GM12878 (cell line): ENCODE data around the gene C2CD4D. TPM values are rescaled to one million over a fixed set of nuclear protein-coding genes. Genes with fewer than 3 reads are reported as not detected.

Experiments used
- ATAC-seq: fragments of 200-7000 bp; cut with Tn5 transposase; 3 replicates; pipeline ENCODE4 v1.9.1; 2020; ENCODE audit warnings: mild to moderate bottlenecking, moderate library complexity
- BruUV-seq: library from RNA; stranded (reverse); fragments of 400-500 nt; replicated peaks from 2 replicates; lab custom pipeline; 2021; lab: Mats Ljungman, UMichigan
- CTCF ChIA-PET: fragments of 300-600 bp; sonication (Branson Sonifier 250); formaldehyde crosslinking; extraction: SDS; loops from one replicate; lab custom pipeline; 2021; ENCODE audit warnings: inconsistent platforms; lab: Yijun Ruan, JAX
- POLR2A ChIA-PET: fragments of 350-600 bp; formaldehyde crosslinking; extraction: SDS; loops from one replicate; lab custom pipeline; 2021; ENCODE audit warnings: inconsistent platforms; lab: Charles Lee
- RAD21 ChIA-PET: fragments of 300-600 bp; sonication (Branson Sonifier 250); formaldehyde crosslinking; loops from one replicate; lab custom pipeline; 2023; ENCODE audit warnings: antibody characterized with exemption; ENCODE audit not compliant: unreplicated experiment; lab: Charles Lee
- SMC1A ChIA-PET: fragments of 300-600 bp; sonication (Branson Sonifier 250); formaldehyde crosslinking; loops from one replicate; lab custom pipeline; 2023; ENCODE audit not compliant: unreplicated experiment, uncharacterized antibody; lab: Charles Lee
- DNase-seq: peaks from one replicate; pipeline ENCODE4 v3.0.0-alpha.2; 2011; ENCODE audit warnings: low read depth, low spot score
- FAIRE-seq: peaks from 3 replicates; lab custom pipeline; 2011; peaks lifted over from hg19 to GRCh38; lab: Jason Lieb, UNC
- H2AFZ ChIP-seq: 2 replicates; pipeline ENCODE4 v1.6.0; 2011; ENCODE audit warnings: low read depth, low read length, control low read depth; ENCODE audit not compliant: control insufficient read depth
- H3K27ac ChIP-seq: 2 replicates; pipeline ENCODE4 v1.5.1; 2011; ENCODE audit warnings: control low read depth; ENCODE audit not compliant: control insufficient read depth, insufficient read depth
- H3K27me3 ChIP-seq, 2 experiments: replicated peaks in 1 of 2; 2 replicates each; pipeline versions ENCODE4 v1.6.0 to v1.6.1; 2011; ENCODE audit warnings: low read length in 1 of 2; ENCODE audit not compliant: control insufficient read depth in 2 of 2, insufficient read depth in 2 of 2
- H3K36me3 ChIP-seq, 2 experiments: 2 replicates each; pipeline ENCODE4 v1.5.1; 2011; ENCODE audit warnings: low read length in 1 of 2; ENCODE audit not compliant: control insufficient read depth in 2 of 2, insufficient read depth in 2 of 2
- H3K4me1 ChIP-seq: 2 replicates; pipeline ENCODE4 v1.6.1; 2011; ENCODE audit warnings: mild to moderate bottlenecking, low read length, moderate library complexity, mixed read lengths; ENCODE audit not compliant: control insufficient read depth, insufficient read depth
- H3K4me2 ChIP-seq: 2 replicates; pipeline ENCODE4 v1.6.0; 2011; ENCODE audit warnings: control low read depth; ENCODE audit not compliant: control insufficient read depth, insufficient read depth
- H3K4me3 ChIP-seq: fragments of 200-600 bp; sonication (generic); 2 replicates; pipeline ENCODE4 v1.5.1; 2016
- H3K79me2 ChIP-seq: 2 replicates; pipeline ENCODE4 v1.6.0; 2011; ENCODE audit warnings: low read length; ENCODE audit not compliant: control insufficient read depth, insufficient read depth
- H3K9ac ChIP-seq: 2 replicates; pipeline ENCODE4 v1.8.0; 2011; ENCODE audit warnings: low read length, control low read depth, mixed read lengths; ENCODE audit not compliant: control insufficient read depth, insufficient read depth
- H3K9me3 ChIP-seq: replicated peaks from 3 replicates; pipeline ENCODE4 v1.5.1; 2011; ENCODE audit warnings: mild to moderate bottlenecking, low read length; ENCODE audit not compliant: control insufficient read depth, insufficient read depth
- H4K20me1 ChIP-seq: 2 replicates; pipeline ENCODE4 v1.6.0; 2011; ENCODE audit not compliant: control insufficient read depth, insufficient read depth
- CREB1 ChIP-seq: IDR thresholded peaks from 2 replicates; pipeline ENCODE4 v1.6.1; 2012; ENCODE audit warnings: low read depth, mild to moderate bottlenecking, inconsistent platforms
- E4F1 ChIP-seq: fragments of 450-650 bp; IDR thresholded peaks from 2 replicates; pipeline ENCODE4 v1.6.1; 2018; ENCODE audit warnings: borderline replicate concordance, mild to moderate bottlenecking; ENCODE audit not compliant: partially characterized antibody
- EGR1 ChIP-seq, 2 experiments: IDR thresholded peaks; 1 replicate in 1 of 2; 2 replicates in 1 of 2; pipeline ENCODE4 v1.6.1; 2011 to 2012; ENCODE audit warnings: low read depth in 2 of 2, low read length in 2 of 2, borderline replicate concordance in 1 of 2, mild to moderate bottlenecking in 1 of 2, moderate library complexity in 1 of 2
- EP300 ChIP-seq, 2 experiments: fragments of 150-350 bp in 1 of 2; IDR thresholded peaks; 2 replicates each; pipeline ENCODE4 v1.6.1; 2011 to 2012; ENCODE audit warnings: low read depth in 2 of 2, low read length in 2 of 2, borderline replicate concordance in 1 of 2, improper control_type of control experiment in 1 of 2, inconsistent platforms in 1 of 2; ENCODE audit not compliant: control insufficient read depth in 1 of 2
- FOXK2 ChIP-seq: fragments of 450-650 bp; IDR thresholded peaks from 2 replicates; pipeline ENCODE4 v1.6.1; 2017; ENCODE audit warnings: mild to moderate bottlenecking, moderate library complexity
- IRF4 ChIP-seq: IDR thresholded peaks from 2 replicates; pipeline ENCODE4 v1.6.1; 2011; ENCODE audit warnings: low read depth, low read length
- JUNB ChIP-seq: IDR thresholded peaks from 2 replicates; pipeline ENCODE4 v1.6.1; 2016; ENCODE audit warnings: antibody characterized with exemption, mild to moderate bottlenecking
- MEF2A ChIP-seq: IDR thresholded peaks from 2 replicates; pipeline ENCODE4 v1.6.1; 2011; ENCODE audit warnings: low read depth, mild to moderate bottlenecking, low read length, moderate library complexity; ENCODE audit not compliant: insufficient read depth
- MEF2B ChIP-seq: fragments of 450-650 bp; IDR thresholded peaks from 2 replicates; pipeline ENCODE4 v1.6.1; 2018; ENCODE audit warnings: mild to moderate bottlenecking, moderate library complexity; ENCODE audit not compliant: partially characterized antibody, poor library complexity, severe bottlenecking
- RB1 ChIP-seq: fragments of 450-650 bp; formaldehyde crosslinking; IDR thresholded peaks from 2 replicates; pipeline ENCODE4 v1.6.1; 2017; ENCODE audit warnings: mild to moderate bottlenecking, borderline replicate concordance
- SMC3 ChIP-seq: IDR thresholded peaks from 2 replicates; pipeline ENCODE4 v1.6.1; 2011; ENCODE audit warnings: low read length, improper control_type of control experiment, borderline replicate concordance
- SREBF1 ChIP-seq: IDR thresholded peaks from 2 replicates; pipeline ENCODE4 v1.6.1; 2012; ENCODE audit warnings: mild to moderate bottlenecking, low read length
- SREBF2 ChIP-seq: IDR thresholded peaks from 2 replicates; pipeline ENCODE4 v1.6.1; 2012; ENCODE audit warnings: mild to moderate bottlenecking, low read length
- STAT1 ChIP-seq: fragments of 450-650 bp; conservative IDR thresholded peaks from 2 replicates; pipeline ENCODE4 v1.6.1; 2014; ENCODE audit warnings: antibody characterized with exemption, mild to moderate bottlenecking
- YY1 ChIP-seq: IDR thresholded peaks from 2 replicates; pipeline ENCODE4 v1.6.1; 2011; ENCODE audit warnings: low read depth, mild to moderate bottlenecking, low read length
- WGBS: methylation state at CpG from one replicate; pipeline ENCODE4 v1.1.6; 2016; ENCODE audit warnings: low lambda C conversion rate; ENCODE audit not compliant: insufficient replicate concordance, insufficient coverage; ENCODE audit errors: missing lambda C conversion rate; 5-methylcytosine and 5-hydroxymethylcytosine counted together
- in situ Hi-C: fragments of 300-500 bp; cut with MboI; formaldehyde crosslinking; loops from 9 replicates; pipeline ENCODE4 v1.14.3; 2018; ENCODE audit warnings: mixed read lengths
- intact Hi-C: fragments of 100-400 bp; cut with micrococcal nuclease; formaldehyde crosslinking; loops from one replicate; pipeline ENCODE4 v1.14.2; 2022; ENCODE audit not compliant: unreplicated experiment
- polyA plus RNA-seq, 11 experiments: library from polyadenylated mRNA; depleted of rRNA in 4 of 11; unstranded in 6 of 11; stranded (reverse) in 5 of 11; fragments of >200 nt; fragmentation: Nextera tagmentation in 4 of 11; fragmentation: Illumina TruSeq in 1 of 11; extraction: Ambion mirVana in 4 of 11; extraction: Trizol in 1 of 11; gene quantifications; 1 replicate in 1 of 11; 2 replicates in 10 of 11; pipeline versions ENCODE4 v1.2.1 to v1.2.3, GENCODE V29; 2011 to 2016; ENCODE audit warnings: inconsistent platforms in 2 of 11, missing spikeins in 2 of 11, low read depth in 1 of 11
- total RNA-seq, 4 experiments: library from RNA; depleted of rRNA in 3 of 4; stranded (reverse); fragments of >200 nt in 3 of 4; fragmentation: Illumina TruSeq in 1 of 4; extraction: Trizol in 1 of 4; gene quantifications; 2 replicates each; pipeline versions ENCODE4 v1.2.1 to v1.2.3, GENCODE V29; 2013 to 2021
- TF ChIP-seq, protein P1 (sequence below): IDR thresholded peaks from 2 replicates; pipeline ENCODE4 v1.6.1; 2012; ENCODE audit warnings: low read depth, low read length, improper control_type of control experiment

C2CD4D gene
- total and polyA plus RNA-seq, 10 of the 15 experiments (the other 5 are each of a cell fraction or from before 2014, with no cell fraction given) = 0.03 to 0.67 (median 0.13) TPM; not detected in 4

- TF ChIP-seq E4F1 (no peak), SMC3 (peak; percentile 50)
Observed at GRCh38 chr1:151888972-151889570, 49.5 kb upstream of the C2CD4D start (continued).

- no peak overlapping the region for H3K4me3 ChIP-seq
- no peak overlapping the region for H3K9ac ChIP-seq
- H2AFZ ChIP-seq = no peak overlapping the region
- no peaks in the 10 kb centered on the region for H3K4me1 ChIP-seq
- no TSS peak for BruUV-seq
- no peak for FAIRE-seq
- ChIA-PET SMC1A (interaction anchor here (0.9 to 5.2 kb wide), 2 partner anchors 8 to 113 kb away, joined by 3 to 47 read pairs; no protein-coding TSS in a partner anchor), POLR2A (interaction anchor here (0.6 kb wide), 1 partner anchor 403 kb away, joined by 3 read pairs; no protein-coding TSS in a partner anchor), RAD21 (no interaction called here), CTCF (interaction anchor here (1.0 to 3.6 kb wide), 6 partner anchors 16 to 114 kb away, joined by 3 to 34 read pairs (median 3); no protein-coding TSS in a partner anchor)
- ATAC-seq = no peak
- H3K9me3 ChIP-seq = no peaks in the 10 kb centered on the region
- no peak overlapping the region for H3K4me2 ChIP-seq
- H4K20me1 ChIP-seq = no peaks in the 10 kb centered on the region
- no peaks in the 10 kb centered on the region for H3K79me2 ChIP-seq
- 100% methylated on average over 1 of the region's 1 CpG for WGBS
- 0 out of 4 replicates have a peak, but pooled peaks cover 0 to 4% of the 10 kb centered on the region in 2 experiments for H3K36me3 ChIP-seq
- H3K27ac ChIP-seq = no peak overlapping the region
- no peak for DNase-seq
- no peaks in the 10 kb centered on the region for H3K27me3 ChIP-seq
- intact Hi-C loops = no loop called here
- in situ Hi-C loops = loop anchor here (5.0 kb wide), 1 partner anchor 110 kb away; no protein-coding TSS in a partner anchor
- TF ChIP-seq YY1 = no peak
- TF ChIP-seq SREBF1 = no peak
- no peak for TF ChIP-seq STAT1
- no peak for TF ChIP-seq FOXK2
- no peak for TF ChIP-seq JUNB
- TF ChIP-seq, protein P1, sequence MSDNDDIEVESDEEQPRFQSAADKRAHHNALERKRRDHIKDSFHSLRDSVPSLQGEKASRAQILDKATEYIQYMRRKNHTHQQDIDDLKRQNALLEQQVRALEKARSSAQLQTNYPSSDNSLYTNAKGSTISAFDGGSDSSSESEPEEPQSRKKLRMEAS = no peak
- TF ChIP-seq IRF4 = no peak
- no peak for TF ChIP-seq CREB1
- TF ChIP-seq RB1 = no peak
- no peak for TF ChIP-seq MEF2B
- TF ChIP-seq SREBF2 = no peak
- TF ChIP-seq EGR1 (IDR thresholded peaks at IDR 0.05; ENCODE audit: borderline replicate concordance in 1 of 2, low read depth in 2 of 2, low read length in 2 of 2) = no peak
- no peak for TF ChIP-seq MEF2A
- no peak for TF ChIP-seq EP300 (IDR thresholded peaks at IDR 0.05; ENCODE audit: borderline replicate concordance in 1 of 2, control insufficient read depth in 1 of 2, low read depth in 2 of 2, low read length in 2 of 2)
- TF ChIP-seq E4F1 = no peak
Observed at GRCh38 chr1:151887028-151887427, 47.4 kb upstream of the C2CD4D start.
